DMS 273 (cell line): ENCODE results near the gene PREPL.

Experiments used
- DNase-seq: peaks from one replicate; lab custom pipeline; 2025; ENCODE audit not compliant: unreplicated experiment; lab: John Stamatoyannopoulos, UW

PREPL gene

GRCh38 chr2:44296653-44297052 lies 64.6 kb downstream of the PREPL start:
- no peak for DNase-seq

GRCh38 chr2:44295633-44296359 lies 65.5 kb downstream of the PREPL start:
- DNase-seq: peak; percentile 19

DNA sequence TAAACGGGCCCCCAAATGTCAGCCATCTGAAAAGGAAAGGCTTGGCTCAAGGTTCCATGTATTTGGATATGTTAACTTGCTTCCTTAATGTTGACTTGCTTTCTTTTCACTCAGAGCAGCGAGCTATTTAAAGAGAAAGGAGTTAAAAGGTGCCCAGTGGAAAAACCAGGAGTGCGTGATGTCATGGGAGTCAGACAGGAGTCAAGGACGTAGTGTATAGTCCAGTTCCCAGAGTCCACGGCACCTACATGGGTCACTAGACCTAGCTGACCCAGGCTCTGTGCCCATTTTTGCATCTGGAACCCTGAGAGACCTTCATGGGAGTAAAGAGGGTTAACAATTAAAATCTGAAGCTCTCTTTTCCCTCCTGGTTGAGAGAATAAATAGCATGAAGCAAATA lies 66.2 kb downstream of the PREPL start:
- no peak for DNase-seq

- peak; percentile 79 for DNase-seq
Measured at GRCh38 chr2:44291281-44292248, 69.7 kb downstream of the PREPL start.

- DNase-seq: no peak
Measured at GRCh38 chr2:44290261-44290660, 71.0 kb downstream of the PREPL start.

DNA sequence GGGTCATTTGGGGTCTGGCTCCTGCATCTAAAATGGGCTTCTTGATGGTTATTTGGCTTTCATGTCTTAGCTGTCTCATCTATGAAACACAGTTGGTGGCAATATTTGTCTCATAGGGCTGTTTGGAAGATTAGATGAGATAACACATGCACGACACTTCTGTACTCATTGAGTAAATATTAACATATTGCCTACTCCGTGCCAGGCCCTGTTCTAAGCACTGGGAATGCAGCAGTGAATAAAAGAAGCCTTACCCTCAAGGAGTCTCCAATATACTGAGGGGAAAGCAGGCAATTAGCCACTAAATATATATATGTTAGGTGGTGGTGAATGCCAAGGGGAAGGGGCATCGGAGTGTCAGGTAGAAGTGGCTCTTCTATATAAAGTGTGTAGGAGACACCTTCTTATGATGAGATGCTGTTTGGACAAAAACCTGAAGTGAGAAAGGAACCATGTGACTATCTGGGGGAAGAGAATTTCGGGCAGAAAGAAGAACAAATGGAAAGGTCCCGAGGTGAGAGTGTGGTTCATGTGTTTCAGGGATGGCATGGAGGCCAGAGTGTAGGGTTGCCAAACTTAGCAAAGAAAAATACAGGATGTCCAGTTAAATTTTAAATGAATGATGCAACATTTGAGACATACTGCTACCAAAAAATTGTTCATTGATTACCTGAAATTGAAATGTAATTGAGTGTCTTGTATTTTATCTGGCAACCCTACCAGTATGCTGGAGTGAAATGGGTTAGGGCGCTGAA lies 74.2 kb downstream of the PREPL start:
- no peak for DNase-seq

DNA sequence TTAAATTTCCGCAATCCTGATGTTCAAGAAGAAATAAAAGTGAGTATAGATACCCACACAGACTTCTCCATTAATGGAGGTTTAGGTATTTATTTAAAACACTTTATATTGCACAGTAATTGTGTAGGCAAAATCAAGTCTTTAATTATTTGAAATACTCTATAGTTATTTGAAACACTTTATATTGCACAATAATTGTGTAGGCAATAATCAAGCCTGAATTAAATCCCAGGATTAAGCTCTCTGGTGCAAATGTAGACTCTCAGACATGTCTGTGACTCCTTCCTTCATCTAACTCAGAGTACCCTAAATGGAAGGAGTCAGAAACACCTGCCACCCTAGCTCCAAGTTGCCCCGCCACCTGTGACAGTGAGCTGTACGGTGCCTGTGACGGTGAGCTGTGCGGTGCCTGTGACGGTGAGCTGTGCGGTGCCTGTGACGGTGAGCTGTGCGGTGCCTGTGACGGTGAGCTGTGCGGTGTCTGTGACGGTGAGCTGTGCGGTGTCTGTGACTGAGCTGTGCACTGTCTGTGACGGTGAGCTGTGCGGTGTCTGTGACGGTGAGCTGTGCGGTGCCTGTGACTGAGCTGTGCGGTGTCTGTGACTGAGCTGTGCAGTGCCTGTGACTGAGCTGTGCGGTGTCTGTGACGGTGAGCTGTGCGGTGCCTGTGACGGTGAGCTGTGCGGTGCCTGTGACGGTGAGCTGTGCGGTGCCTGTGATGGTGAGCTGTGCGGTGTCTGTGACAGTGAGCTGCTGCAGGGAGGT lies 75.0 kb downstream of the PREPL start:
- DNase-seq: no peak

- no peak for DNase-seq
Measured at GRCh38 chr2:44285174-44285573, 76.1 kb downstream of the PREPL start.

DNA sequence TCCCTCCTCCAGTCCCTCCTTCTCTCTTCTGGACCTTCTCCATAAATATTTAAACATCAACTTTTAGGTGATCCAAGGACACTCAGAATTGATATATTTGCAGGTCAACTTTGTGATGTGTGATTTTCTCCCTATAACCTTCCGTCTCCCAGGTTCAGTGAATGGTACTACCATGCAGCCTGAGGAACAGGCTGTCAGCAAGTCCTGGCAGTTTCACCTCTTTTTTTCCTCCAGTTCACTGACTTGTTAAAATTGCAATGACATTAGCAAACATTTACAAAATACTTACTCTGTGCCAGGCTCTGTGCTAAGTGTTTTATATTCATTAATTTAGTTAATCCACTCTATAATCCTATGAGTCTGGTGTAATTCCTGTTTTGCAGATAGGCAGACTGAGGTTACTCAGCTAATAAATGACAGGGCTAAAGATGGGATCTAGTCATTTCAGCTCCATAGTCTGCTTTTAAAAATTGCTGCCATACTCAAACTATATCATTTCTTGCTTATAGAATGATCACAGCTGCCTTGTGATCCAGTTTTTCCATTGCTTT lies 78.1 kb downstream of the PREPL start:
- no peak for DNase-seq

GRCh38 chr2:44280869-44281268 lies 80.4 kb downstream of the PREPL start:
- DNase-seq: no peak

- DNase-seq: no peak
Measured at GRCh38 chr2:44277541-44277940, 83.8 kb downstream of the PREPL start.

GRCh38 chr2:44275927-44276303 lies 85.4 kb downstream of the PREPL start:
- no peak for DNase-seq

GRCh38 chr2:44273596-44273995 lies 87.7 kb downstream of the PREPL start:
- no peak for DNase-seq

DNA sequence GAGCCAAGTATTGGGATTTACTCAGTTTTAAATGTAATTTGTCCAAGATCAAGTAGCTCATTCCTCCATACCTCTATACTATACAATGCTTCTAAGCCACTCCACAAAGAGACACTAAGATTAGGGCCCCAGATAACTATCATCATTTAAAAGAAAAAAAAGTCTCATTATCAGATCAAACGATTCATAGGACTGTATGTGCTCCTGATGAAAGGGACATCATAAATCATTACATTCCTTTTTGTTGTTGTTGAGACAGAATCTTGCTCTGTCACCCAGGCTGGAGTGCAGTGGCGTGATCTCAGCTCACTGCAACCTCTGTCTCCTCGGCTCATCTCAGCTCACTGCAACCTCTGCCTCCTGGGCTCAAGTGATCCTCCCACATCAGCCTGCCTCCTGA lies 88.2 kb downstream of the PREPL start:
- no peak for DNase-seq

GRCh38 chr2:44271296-44271695 lies 90.0 kb downstream of the PREPL start:
- DNase-seq: no peak

DNA sequence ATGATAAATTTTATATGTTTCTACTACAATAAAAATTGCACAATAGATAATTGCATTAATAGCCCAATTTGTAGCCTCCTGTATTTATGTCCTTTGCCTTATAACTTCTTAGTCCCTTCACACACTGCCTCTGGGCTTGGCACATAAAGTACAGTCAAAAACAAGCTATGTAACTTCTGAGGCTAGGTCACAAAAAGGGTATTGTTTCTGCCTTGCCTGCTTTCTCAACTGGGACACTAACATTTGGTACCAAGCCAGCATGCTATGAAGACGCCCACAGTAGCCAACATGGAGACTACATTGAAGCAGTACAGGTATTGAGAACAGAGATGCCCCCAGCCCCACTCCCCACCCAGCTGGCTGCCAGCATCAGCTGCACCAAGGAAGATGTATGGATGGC lies 91.5 kb downstream of the PREPL start:
- DNase-seq: no peak

- DNase-seq: no peak
Measured at GRCh38 chr2:44267796-44268648, 93.3 kb downstream of the PREPL start.
